H1 (cell line): ENCODE data around the gene STOML1. TPM values are rescaled to one million over a fixed set of nuclear protein-coding genes. Genes with fewer than 3 reads are reported as not detected.

Experiments used
- CTCF ChIA-PET: fragments of 300-600 bp; sonication (Branson Sonifier 250); formaldehyde crosslinking; loops from one replicate; lab custom pipeline; 2021; ENCODE audit not compliant: partially characterized antibody; lab: Charles Lee
- POLR2A ChIA-PET: fragments of 300-600 bp; sonication (Branson Sonifier 250); formaldehyde crosslinking; loops from one replicate; lab custom pipeline; 2021; ENCODE audit warnings: inconsistent platforms; ENCODE audit not compliant: partially characterized antibody; lab: Charles Lee
- DNase-seq, 2 experiments: peaks; one replicate each; pipeline versions ENCODE4 v3.0.0 to v3.0.0-alpha.2; 2010 to 2022; ENCODE audit warnings: low spot score in 2 of 2, low read depth in 1 of 2, mixed read lengths in 1 of 2
- FAIRE-seq: peaks from 2 replicates; lab custom pipeline; 2011; peaks lifted over from hg19 to GRCh38; lab: Jason Lieb, UNC
- H2AFZ ChIP-seq: 2 replicates; pipeline ENCODE4 v1.8.1; 2012; ENCODE audit warnings: low read length, inconsistent platforms
- H2AK5ac ChIP-seq: 2 replicates; pipeline ENCODE4 v1.6.1; 2013; ENCODE audit warnings: low read depth, low read length
- H2BK120ac ChIP-seq: replicated peaks from 2 replicates; pipeline ENCODE3; 2013; ENCODE audit warnings: low read depth, low read length, inconsistent platforms
- H2BK12ac ChIP-seq: 2 replicates; pipeline ENCODE4 v1.6.1; 2013; ENCODE audit warnings: low read depth, low read length
- H2BK15ac ChIP-seq: 2 replicates; pipeline ENCODE4 v1.6.1; 2013; ENCODE audit warnings: low read length
- H2BK20ac ChIP-seq: 2 replicates; pipeline ENCODE4 v1.6.1; 2013; ENCODE audit warnings: low read length
- H2BK5ac ChIP-seq: 2 replicates; pipeline ENCODE4 v1.6.1; 2013; ENCODE audit warnings: low read depth, low read length
- H3K14ac ChIP-seq: 2 replicates; pipeline ENCODE4 v1.6.1; 2013; ENCODE audit warnings: inconsistent platforms; ENCODE audit not compliant: insufficient read length
- H3K18ac ChIP-seq: 2 replicates; pipeline ENCODE4 v1.6.1; 2013; ENCODE audit warnings: low read length; ENCODE audit errors: extremely low read depth
- H3K23ac ChIP-seq: 2 replicates; pipeline ENCODE4 v1.6.1; 2013; ENCODE audit warnings: inconsistent platforms; ENCODE audit not compliant: insufficient read length
- H3K23me2 ChIP-seq: 2 replicates; pipeline ENCODE4 v1.6.1; 2013; ENCODE audit warnings: low read depth, low read length
- H3K27ac ChIP-seq: 2 replicates; pipeline ENCODE4 v1.6.1; 2011; ENCODE audit warnings: low read depth, low read length, inconsistent platforms
- H3K27me3 ChIP-seq, 4 experiments: replicated peaks in 1 of 4; 1 replicate in 1 of 4; 2 replicates in 3 of 4; pipeline versions ENCODE4 v1.6.1 to v1.8.1; 2011 to 2013; ENCODE audit warnings: low read length in 3 of 4, mild to moderate bottlenecking in 3 of 4, inconsistent platforms in 2 of 4, mixed read lengths in 2 of 4, moderate library complexity in 1 of 4; ENCODE audit not compliant: control insufficient read depth in 3 of 4, insufficient read depth in 3 of 4; ENCODE audit errors: extremely low read depth in 1 of 4
- H3K36me3 ChIP-seq, 4 experiments: 2 replicates each; pipeline versions ENCODE4 v1.6.1 to v1.8.1; 2011 to 2013; ENCODE audit warnings: mild to moderate bottlenecking in 4 of 4, low read length in 3 of 4, moderate library complexity in 2 of 4, control low read depth in 1 of 4, inconsistent platforms in 1 of 4; ENCODE audit not compliant: insufficient read depth in 4 of 4, control insufficient read depth in 2 of 4
- H3K4ac ChIP-seq: replicated peaks from 2 replicates; pipeline ENCODE3; 2013; ENCODE audit warnings: low read length, low read depth, mixed read lengths, inconsistent platforms; ENCODE audit not compliant: insufficient read length
- H3K4me1 ChIP-seq, 4 experiments: replicated peaks in 1 of 4; 1 replicate in 1 of 4; 2 replicates in 3 of 4; pipeline versions ENCODE4 v1.6.1 to v1.8.1; 2011 to 2013; ENCODE audit warnings: low read length in 3 of 4, inconsistent platforms in 2 of 4, mixed read lengths in 1 of 4; ENCODE audit not compliant: insufficient read depth in 4 of 4, control insufficient read depth in 3 of 4
- H3K4me2 ChIP-seq, 2 experiments: 2 replicates each; pipeline versions ENCODE4 v1.6.1 to v1.8.1; 2011 to 2013; ENCODE audit warnings: low read depth in 2 of 2, low read length in 2 of 2, control low read depth in 1 of 2, inconsistent platforms in 1 of 2, mild to moderate bottlenecking in 1 of 2; ENCODE audit not compliant: insufficient read depth in 1 of 2
- H3K4me3 ChIP-seq, 4 experiments: fragments of 200-600, 300-600 bp in 1 of 4; sonication (generic), shearing (Covaris generic), sonication (Bioruptor Twin) in 1 of 4; 2 replicates each; pipeline versions ENCODE4 v1.5.1 to v1.8.1; 2011 to 2016; ENCODE audit warnings: low read length in 4 of 4, low read depth in 3 of 4, control low read depth in 2 of 4, inconsistent platforms in 2 of 4, mild to moderate bottlenecking in 2 of 4, mixed read lengths in 1 of 4, moderate library complexity in 1 of 4; ENCODE audit not compliant: insufficient read depth in 2 of 4; ENCODE audit errors: extremely low read depth in 1 of 4
- H3K56ac ChIP-seq: replicated peaks from 2 replicates; pipeline ENCODE3; 2013; ENCODE audit warnings: low read depth, mild to moderate bottlenecking, mixed read lengths, low read length, inconsistent platforms; ENCODE audit not compliant: insufficient read length
- H3K79me1 ChIP-seq: 2 replicates; pipeline ENCODE4 v1.6.1; 2013; ENCODE audit warnings: low read depth, low read length, control low read depth
- H3K79me2 ChIP-seq, 2 experiments: 2 replicates each; pipeline versions ENCODE4 v1.6.1 to v1.8.1; 2012 to 2013; ENCODE audit warnings: low read length in 2 of 2, mild to moderate bottlenecking in 2 of 2, inconsistent platforms in 1 of 2; ENCODE audit not compliant: insufficient read depth in 2 of 2, control insufficient read depth in 1 of 2
- H3K9ac ChIP-seq, 4 experiments: replicated peaks in 1 of 4; 1 replicate in 1 of 4; 2 replicates in 3 of 4; pipeline versions ENCODE4 v1.6.1 to v1.8.1; 2011 to 2013; ENCODE audit warnings: low read depth in 3 of 4, low read length in 3 of 4, control low read depth in 2 of 4, mild to moderate bottlenecking in 2 of 4, moderate library complexity in 2 of 4, inconsistent platforms in 1 of 4; ENCODE audit errors: extremely low read depth in 1 of 4
- H3K9me3 ChIP-seq, 2 experiments: 2 replicates each; pipeline versions ENCODE4 v1.6.1 to v1.8.1; 2012 to 2013; ENCODE audit warnings: mild to moderate bottlenecking in 2 of 2, moderate library complexity in 2 of 2, control low read depth in 1 of 2, inconsistent platforms in 1 of 2, low read depth in 1 of 2, low read length in 1 of 2, mixed read lengths in 1 of 2; ENCODE audit not compliant: insufficient read depth in 2 of 2
- H4K20me1 ChIP-seq, 2 experiments: replicated peaks in 1 of 2; 2 replicates each; pipeline versions ENCODE3 to v1.8.1; 2011 to 2013; ENCODE audit warnings: inconsistent platforms in 2 of 2, low read length in 2 of 2, mild to moderate bottlenecking in 1 of 2; ENCODE audit not compliant: insufficient read depth in 2 of 2, control insufficient read depth in 1 of 2
- H4K5ac ChIP-seq: 2 replicates; pipeline ENCODE4 v1.6.1; 2013; ENCODE audit warnings: low read length, low read depth, mixed read lengths, inconsistent platforms; ENCODE audit not compliant: insufficient read length
- H4K8ac ChIP-seq: 2 replicates; pipeline ENCODE4 v1.8.0; 2013; ENCODE audit warnings: mild to moderate bottlenecking, moderate library complexity, low read length, inconsistent platforms; ENCODE audit not compliant: insufficient read depth; ENCODE audit errors: extremely low read depth
- H4K91ac ChIP-seq: replicated peaks from 2 replicates; pipeline ENCODE3; 2013; ENCODE audit warnings: low read length, mixed read lengths, inconsistent platforms; ENCODE audit not compliant: insufficient read length
- ATF3 ChIP-seq: IDR thresholded peaks from 2 replicates; pipeline ENCODE4 v1.6.1; 2011; ENCODE audit warnings: low read depth, mild to moderate bottlenecking, low read length; ENCODE audit not compliant: insufficient read depth
- BRCA1 ChIP-seq: IDR thresholded peaks from 2 replicates; pipeline ENCODE4 v1.6.1; 2012; ENCODE audit warnings: low read depth, low read length, improper control_type of control experiment
- CEBPB ChIP-seq: IDR thresholded peaks from 2 replicates; pipeline ENCODE4 v1.6.1; 2012; ENCODE audit warnings: low read depth, low read length
- HDAC6 ChIP-seq: IDR thresholded peaks from one replicate; pipeline ENCODE4 v1.7.1; 2012; ENCODE audit warnings: low read depth, mild to moderate bottlenecking, inconsistent platforms, low read length, moderate library complexity
- KDM1A ChIP-seq: fragments of 200-600, 300-600 bp; sonication (generic); IDR thresholded peaks from 2 replicates; pipeline ENCODE4 v1.7.1; 2016; ENCODE audit warnings: mild to moderate bottlenecking, low read length, borderline replicate concordance
- KDM4A ChIP-seq: IDR thresholded peaks from one replicate; pipeline ENCODE4 v1.7.1; 2012; ENCODE audit warnings: low read depth, mild to moderate bottlenecking, moderate library complexity, low read length, inconsistent platforms; ENCODE audit not compliant: severe bottlenecking
- POU5F1 ChIP-seq: IDR thresholded peaks from 2 replicates; pipeline ENCODE4 v1.6.1; 2011; ENCODE audit warnings: low read depth, mild to moderate bottlenecking, low read length, moderate library complexity
- RBBP5 ChIP-seq: IDR thresholded peaks from 2 replicates; pipeline ENCODE4 v1.7.1; 2012; ENCODE audit warnings: low read depth, mild to moderate bottlenecking, inconsistent platforms, low read length, moderate library complexity, borderline replicate concordance
- SP4 ChIP-seq: IDR thresholded peaks from 2 replicates; pipeline ENCODE4 v1.6.1; 2012; ENCODE audit warnings: low read length, inconsistent platforms
- SRF ChIP-seq: IDR thresholded peaks from 2 replicates; pipeline ENCODE4 v1.6.1; 2011; ENCODE audit warnings: mild to moderate bottlenecking, low read depth, low read length, moderate library complexity
- WGBS, 2 experiments: shearing (Covaris generic) in 1 of 2; methylation state at CpG; one replicate each; pipeline versions ENCODE4 v1.1.6 to v1.1.7; 2013 to 2015; ENCODE audit warnings: low lambda C conversion rate in 2 of 2, mixed read lengths in 2 of 2, inconsistent platforms in 1 of 2, low coverage in 1 of 2, missing lambda C conversion rate in 1 of 2; ENCODE audit not compliant: insufficient replicate concordance in 2 of 2, insufficient coverage in 1 of 2, insufficient read length in 1 of 2; ENCODE audit errors: extremely low coverage in 1 of 2, missing lambda C conversion rate in 1 of 2; 5-methylcytosine and 5-hydroxymethylcytosine counted together
- polyA plus RNA-seq, 7 experiments: library from polyadenylated mRNA; depleted of rRNA in 3 of 7; stranded (reverse) in 5 of 7; unstranded in 2 of 7; fragments of >200 nt in 5 of 7; fragments of 200-250 nt in 2 of 7; gene quantifications; 1 replicate in 5 of 7; 2 replicates in 1 of 7; 4 replicates in 1 of 7; pipeline versions ENCODE4 v1.2.1 to v1.2.3, GENCODE V29; 2011 to 2013; ENCODE audit warnings: missing spikeins in 2 of 7, mixed read lengths in 2 of 7
- total RNA-seq: library from RNA; stranded (reverse); fragmentation: NEBNext Ultra II Directional; extraction: Animal tissue kit (Norgen Biotek cat#: 25700); gene quantifications from 2 replicates; pipeline ENCODE4 v1.2.1, GENCODE V29; 2021
- TF ChIP-seq, protein P1 (sequence below): IDR thresholded peaks from 2 replicates; pipeline ENCODE4 v1.6.1; 2012; ENCODE audit warnings: inconsistent platforms

Gene STOML1
- total and polyA plus RNA-seq, 2 of the 8 experiments (the other 6 are each of a cell fraction or from before 2014, with no cell fraction given): 2.6 to 3.2 TPM

DNA sequence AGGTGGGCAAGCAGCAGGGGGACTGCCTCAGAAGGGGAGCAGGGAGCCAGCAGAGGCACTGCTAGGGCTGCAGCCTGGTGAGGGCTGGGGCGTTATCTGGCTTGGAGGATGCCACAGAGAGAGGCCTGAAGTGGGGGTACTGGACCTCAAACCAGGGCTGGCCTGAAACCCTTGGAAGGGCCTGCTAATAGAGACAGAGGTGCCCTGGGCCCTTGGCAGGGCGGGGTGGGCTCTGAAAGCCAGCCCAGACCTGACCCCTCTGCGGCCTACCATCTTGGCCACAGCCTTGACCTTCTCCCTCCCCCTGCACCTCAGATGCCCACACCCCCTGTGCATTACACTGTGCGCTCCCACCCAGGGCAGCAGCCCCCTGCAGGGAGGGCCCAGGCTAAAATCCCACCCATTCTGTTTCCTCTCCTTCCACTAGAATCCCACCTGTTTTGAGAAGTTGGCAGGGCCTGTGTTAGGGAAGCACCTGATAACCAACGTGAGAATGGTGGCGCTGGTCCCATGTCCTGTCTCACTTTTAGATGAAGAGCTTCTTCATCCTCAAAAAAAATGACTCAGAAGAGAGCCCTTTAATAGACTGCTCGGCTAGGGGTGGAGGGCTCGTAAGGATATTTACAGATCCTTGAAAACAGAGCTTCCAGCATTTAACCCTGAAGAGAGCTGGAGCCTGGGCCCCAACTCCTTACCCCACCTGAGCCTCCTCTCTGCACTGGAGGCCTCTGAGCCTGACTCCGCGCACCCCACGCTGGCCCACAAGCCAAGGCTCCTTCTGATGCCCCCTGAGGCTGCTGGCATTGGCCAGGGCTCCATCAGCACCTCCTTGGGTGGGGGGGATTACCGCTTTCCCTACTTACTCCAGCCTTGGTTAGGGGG, 36.0 kb downstream of the STOML1 start:
- Histone ChIP-seq H3K14ac (no peak overlapping the region), H3K23ac (no peak overlapping the region), H2BK20ac (no peak overlapping the region), H3K36me3 (no peaks in the 10 kb centered on the region), H3K4me2 (no peak overlapping the region), H4K91ac (no peak overlapping the region), H3K23me2 (no peaks in the 10 kb centered on the region), H3K56ac (no peak overlapping the region), H2AFZ (no peak overlapping the region), H3K4me3 (no peak overlapping the region), H3K27ac (no peak overlapping the region), H4K20me1 (no peaks in the 10 kb centered on the region), H2AK5ac (no peak overlapping the region), H3K9me3 (no peaks in the 10 kb centered on the region), H3K79me1 (no peaks in the 10 kb centered on the region), H3K9ac (no peak overlapping the region), H3K4me1 (peaks cover 6 to 11% (median 11%) of the 10 kb centered on the region in 4 experiments), H2BK120ac (no peak overlapping the region), H4K8ac (no peak overlapping the region), H4K5ac (no peak overlapping the region), H2BK15ac (no peak overlapping the region), H3K18ac (no peak overlapping the region), H3K4ac (no peak overlapping the region), H2BK5ac (no peak overlapping the region), H2BK12ac (no peak overlapping the region), H3K27me3 (no peaks in the 10 kb centered on the region), H3K79me2 (no peaks in the 10 kb centered on the region)
- WGBS, 2 experiments: 93% methylated on average over 12 of the region's 12 CpGs; no CpG with 5 or more reads in 1 of the 2 experiments
- TF ChIP-seq ATF3 (no peak), SP4 (no peak), SRF (no peak), CEBPB (no peak), POU5F1 (no peak), KDM1A (no peak), BRCA1 (no peak), HDAC6 (no peak), RBBP5 (no peak), KDM4A (no peak)
- TF ChIP-seq, protein P1, sequence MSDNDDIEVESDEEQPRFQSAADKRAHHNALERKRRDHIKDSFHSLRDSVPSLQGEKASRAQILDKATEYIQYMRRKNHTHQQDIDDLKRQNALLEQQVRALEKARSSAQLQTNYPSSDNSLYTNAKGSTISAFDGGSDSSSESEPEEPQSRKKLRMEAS: no peak
- CTCF ChIA-PET: interaction anchor here (0.7 to 7.0 kb wide), 8 partner anchors 9 to 98 kb away, joined by 3 to 55 read pairs (median 3); partner anchors contain the start of genes STOML1 and TBC1D21
- FAIRE-seq (no peak), DNase-seq (no peak)
- POLR2A ChIA-PET: no interaction called here
